HepG2 (cell line): Measurements from ENCODE around the gene ARHGAP10.

Source experiments
- ETS1 ChIP-seq: sonication (generic); formaldehyde crosslinking; IDR thresholded peaks from 2 replicates; pipeline ENCODE4 v1.4.0; 2020; ENCODE audit warnings: missing genetic modification reagents
- NFE2L2 ChIP-seq: fragments of 150-350 bp; IDR thresholded peaks from 2 replicates; pipeline ENCODE4 v1.6.1; 2014; ENCODE audit warnings: low read length
- POLR2A ChIP-seq, 2 experiments: IDR thresholded peaks; 2 replicates each; pipeline ENCODE4 v1.6.1; 2011; ENCODE audit warnings: low read depth in 2 of 2, low read length in 2 of 2, mild to moderate bottlenecking in 1 of 2, moderate library complexity in 1 of 2; ENCODE audit not compliant: insufficient read depth in 1 of 2

GRCh38 chr4:147991543-147992283 lies 259.8 kb downstream of the ARHGAP10 start:
- TF ChIP-seq POLR2A (IDR thresholded peaks at IDR 0.05; ENCODE audit: insufficient read depth in 1 of 2, low read depth in 2 of 2, low read length in 2 of 2): no peak
- TF ChIP-seq NFE2L2: no peak
- TF ChIP-seq ETS1 (CRISPR knock-in tag): no peak
